Stomach (tissue), 4 donors: ENCODE results near the gene NLRP6.

Experiments
- EP300 ChIP-seq: sonication (generic); formaldehyde crosslinking; IDR thresholded peaks from one replicate; pipeline ENCODE4 v1.6.1; 2017; ENCODE audit warnings: antibody characterized with exemption
- POLR2A ChIP-seq, 4 donors: fragments of 450-650 bp; IDR thresholded peaks; one replicate each; pipeline ENCODE4 v1.6.1; 2016; ENCODE audit warnings: antibody characterized with exemption in 4 of 4, control low read depth in 2 of 4, mild to moderate bottlenecking in 1 of 4, moderate library complexity in 1 of 4
- POLR2AphosphoS5 ChIP-seq, 3 donors: sonication (generic); formaldehyde crosslinking; IDR thresholded peaks; one replicate each; pipeline ENCODE4 v1.6.1; 2016; ENCODE audit warnings: antibody characterized with exemption in 3 of 3
- TF ChIP-seq, protein P1 (sequence below), 7 experiments: fragments of 450-650 bp in 4 of 7; fragments of 200-600 bp in 3 of 7; sonication (generic) in 3 of 7; IDR thresholded peaks; one replicate each; pipeline ENCODE4 v1.5.1; 2016 to 2019; ENCODE audit warnings: antibody characterized with exemption in 7 of 7, control low read depth in 2 of 7, mild to moderate bottlenecking in 1 of 7

DNA sequence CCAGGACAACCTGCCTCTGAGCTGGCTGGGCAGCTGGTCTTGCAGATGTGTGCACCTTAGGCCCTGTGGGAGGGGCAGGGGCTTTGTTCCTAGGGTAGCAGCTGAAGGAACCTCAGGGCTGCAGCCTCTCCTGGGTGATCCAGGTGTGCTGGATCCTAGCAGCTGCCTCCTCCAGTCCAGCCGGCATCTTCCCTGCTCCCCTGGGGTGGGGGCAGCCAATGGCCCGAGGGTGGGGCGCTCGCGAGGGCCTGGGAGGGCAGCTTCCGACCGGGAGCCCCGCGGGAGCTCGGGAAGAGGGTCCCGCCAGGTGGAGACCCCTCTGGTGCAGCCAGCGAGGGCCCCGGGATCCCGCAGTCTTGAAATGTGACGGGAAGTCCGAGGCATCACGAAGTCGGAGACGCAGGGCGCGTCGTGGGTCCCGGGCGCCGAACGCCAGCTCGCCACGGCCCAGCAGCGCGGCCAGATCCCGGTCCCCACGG, 37.3 kb downstream of the NLRP6 start:
- TF ChIP-seq POLR2AphosphoS5 (IDR thresholded peaks at IDR 0.05) = no peak
- no peak for TF ChIP-seq POLR2A (IDR thresholded peaks at IDR 0.05)
- TF ChIP-seq, protein P1, sequence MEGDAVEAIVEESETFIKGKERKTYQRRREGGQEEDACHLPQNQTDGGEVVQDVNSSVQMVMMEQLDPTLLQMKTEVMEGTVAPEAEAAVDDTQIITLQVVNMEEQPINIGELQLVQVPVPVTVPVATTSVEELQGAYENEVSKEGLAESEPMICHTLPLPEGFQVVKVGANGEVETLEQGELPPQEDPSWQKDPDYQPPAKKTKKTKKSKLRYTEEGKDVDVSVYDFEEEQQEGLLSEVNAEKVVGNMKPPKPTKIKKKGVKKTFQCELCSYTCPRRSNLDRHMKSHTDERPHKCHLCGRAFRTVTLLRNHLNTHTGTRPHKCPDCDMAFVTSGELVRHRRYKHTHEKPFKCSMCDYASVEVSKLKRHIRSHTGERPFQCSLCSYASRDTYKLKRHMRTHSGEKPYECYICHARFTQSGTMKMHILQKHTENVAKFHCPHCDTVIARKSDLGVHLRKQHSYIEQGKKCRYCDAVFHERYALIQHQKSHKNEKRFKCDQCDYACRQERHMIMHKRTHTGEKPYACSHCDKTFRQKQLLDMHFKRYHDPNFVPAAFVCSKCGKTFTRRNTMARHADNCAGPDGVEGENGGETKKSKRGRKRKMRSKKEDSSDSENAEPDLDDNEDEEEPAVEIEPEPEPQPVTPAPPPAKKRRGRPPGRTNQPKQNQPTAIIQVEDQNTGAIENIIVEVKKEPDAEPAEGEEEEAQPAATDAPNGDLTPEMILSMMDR (IDR thresholded peaks at IDR 0.05) = no peak
- no peak for TF ChIP-seq EP300
